Right lobe of liver (tissue), 6 donors: ENCODE measurements around the gene COX6B2. TPM values are rescaled to one million over a fixed set of nuclear protein-coding genes. Genes with fewer than 3 reads are reported as not detected.

Experiments
- ATAC-seq, 4 donors: fragments of 200-7000 bp; cut with Tn5 transposase; one replicate each; pipeline ENCODE4 v1.9.1; 2020; ENCODE audit warnings: mild to moderate bottlenecking in 4 of 4, moderate library complexity in 4 of 4
- DNase-seq, 3 donors: peaks; one replicate each; pipeline ENCODE4 v3.0.0-alpha.2; 2020
- H3K27ac ChIP-seq, 3 donors: fragments of 200-600 bp; one replicate each; pipeline ENCODE4 v1.8.0; 2022
- H3K27me3 ChIP-seq, 2 donors: fragments of 200-600 bp; one replicate each; pipeline ENCODE4 v1.8.0; 2022
- H3K36me3 ChIP-seq, 4 donors: fragments of 200-600 bp; sonication (generic) in 1 of 4; one replicate each; pipeline versions ENCODE4 v1.5.1 to v1.8.0; 2017 to 2022; ENCODE audit warnings: control low read depth in 1 of 4
- H3K4me1 ChIP-seq, 4 donors: fragments of 200-600 bp; sonication (generic) in 1 of 4; one replicate each; pipeline versions ENCODE4 v1.5.1 to v1.8.0; 2017 to 2022; ENCODE audit warnings: control low read depth in 1 of 4
- H3K4me3 ChIP-seq, 3 donors: fragments of 200-600 bp; one replicate each; pipeline ENCODE4 v1.8.0; 2022
- H3K9me3 ChIP-seq, 4 donors: fragments of 200-600 bp; sonication (generic) in 1 of 4; one replicate each; pipeline versions ENCODE4 v1.5.1 to v1.8.0; 2017 to 2022; ENCODE audit warnings: control low read depth in 1 of 4
- CTCF ChIP-seq, 4 donors: fragments of 200-600 bp in 3 of 4; fragments of 450-650 bp in 1 of 4; IDR thresholded peaks; one replicate each; pipeline versions ENCODE4 v1.5.1 to v1.8.0; 2016 to 2022; ENCODE audit warnings: antibody characterized with exemption in 4 of 4, mild to moderate bottlenecking in 2 of 4
- POLR2A ChIP-seq: fragments of 450-650 bp; IDR thresholded peaks from one replicate; pipeline ENCODE4 v1.6.1; 2017; ENCODE audit warnings: antibody characterized with exemption, mild to moderate bottlenecking
- WGBS: methylation state at CpG from one replicate; pipeline ENCODE4 v1.1.6; 2018; ENCODE audit warnings: low coverage, low lambda C conversion rate; ENCODE audit not compliant: insufficient coverage; ENCODE audit errors: missing lambda C conversion rate; 5-methylcytosine and 5-hydroxymethylcytosine counted together
- intact Hi-C, 2 donors: fragments of 100-400 bp; cut with DNase I; formaldehyde crosslinking; loops; one replicate each; pipeline versions ENCODE4 v1.11.2 to v1.14.1; 2022
- total RNA-seq, 6 experiments: library from RNA; depleted of rRNA in 2 of 6; stranded (reverse); fragments of >200 nt in 2 of 6; fragmentation: NEBNext Ultra II Directional in 3 of 6; extraction: Animal tissue kit (Norgen Biotek cat#: 25700) in 3 of 6; gene quantifications; one replicate each; pipeline versions ENCODE4 v1.1.0 to v1.2.4, GENCODE V29; 2016 to 2023
- donor health status: DM: no; HTN: yes; CAD: no.
- donor health status: DM: no; HTN: no; CAD: no.
- donor health status: DM: no; HTN: no; CAD: no.
- donor health status: DM: no; HTN: yes; CAD: no.
- donor health status: DM: no; HTN: yes; CAD: no.

Gene COX6B2
- total RNA-seq, 6 experiments from 2014 or later: not detected

GRCh38 chr19:55362990-55363716 lies 8.6 kb upstream of the COX6B2 start, which contains the start of gene GARIN5B:
GARIN5B (minus strand) TSS chr19:55363260; CDS start chr19:55363066, 194 bp downstream.
- no peaks in the 10 kb centered on the region for H3K4me1 ChIP-seq
- 90% methylated on average over 10 of the region's 27 CpGs for WGBS
- ATAC-seq (no peak), DNase-seq (no peak)
- TF ChIP-seq CTCF (IDR thresholded peaks at IDR 0.05) (no peak), POLR2A (no peak)
- H3K27me3 ChIP-seq: no peaks in the 10 kb centered on the region
- no peaks in the 10 kb centered on the region for H3K9me3 ChIP-seq
- H3K36me3 ChIP-seq: no peaks in the 10 kb centered on the region
- no peak within 1 kb of the TSS for H3K27ac ChIP-seq
- H3K4me3 ChIP-seq: no peak within 1 kb of the TSS
- intact Hi-C loops: no loop called here

- H3K9me3 ChIP-seq: no peaks in the 10 kb centered on the region
- H3K27ac ChIP-seq: no peak overlapping the region
- H3K27me3 ChIP-seq: no peaks in the 10 kb centered on the region
- WGBS: 40% methylated on average over 2 of the region's 38 CpGs
- ATAC-seq (no peak), DNase-seq (no peak)
- H3K4me1 ChIP-seq: no peaks in the 10 kb centered on the region
- H3K36me3 ChIP-seq: no peaks in the 10 kb centered on the region
- TF ChIP-seq CTCF (IDR thresholded peaks at IDR 0.05) (no peak), POLR2A (no peak)
- intact Hi-C loops: no loop called here
- no peak overlapping the region for H3K4me3 ChIP-seq
Observed at GRCh38 chr19:55362174-55362989, 7.9 kb upstream of the COX6B2 start.

- H3K36me3 ChIP-seq: no peaks in the 10 kb centered on the region
- H3K27me3 ChIP-seq: no peaks in the 10 kb centered on the region
- intact Hi-C loops: no loop called here
- WGBS: no CpG with 5 or more reads among the region's 16 CpGs
- no peak overlapping the region for H3K4me3 ChIP-seq
- no peaks in the 10 kb centered on the region for H3K4me1 ChIP-seq
- TF ChIP-seq CTCF (IDR thresholded peaks at IDR 0.05) (no peak), POLR2A (no peak)
- no peak for DNase-seq
- H3K9me3 ChIP-seq: no peaks in the 10 kb centered on the region
- ATAC-seq: no peak
- no peak overlapping the region for H3K27ac ChIP-seq
Observed at GRCh38 chr19:55360902-55361301, 6.4 kb upstream of the COX6B2 start.

- intact Hi-C loops: no loop called here
- 58% methylated on average over 11 of the region's 32 CpGs for WGBS
- Histone ChIP-seq H3K36me3 (no peaks in the 10 kb centered on the region), H3K9me3 (no peaks in the 10 kb centered on the region), H3K27me3 (no peaks in the 10 kb centered on the region), H3K4me3 (no peak overlapping the region), H3K27ac (no peak overlapping the region), H3K4me1 (no peaks in the 10 kb centered on the region)
- DNase-seq (peak in 1 of 3 donors; percentile 16), ATAC-seq (no peak)
- TF ChIP-seq CTCF (IDR thresholded peaks at IDR 0.05) (no peak), POLR2A (no peak)
Observed at GRCh38 chr19:55358943-55359908, 4.7 kb upstream of the COX6B2 start.
